Measurements from ENCODE around the gene KRTAP4-6. TPM values are rescaled to one million over a fixed set of nuclear protein-coding genes. Genes with fewer than 3 reads are reported as not detected.

Gene KRTAP4-6
- total RNA-seq, 8 experiments from 2014 or later = 0.17 to 0.47 TPM; not detected in 6

Other genes with a start within 250 kb of the KRTAP4-6 start
- gene KRT23, start 202.9 kb downstream of the KRTAP4-6 start, total RNA-seq = 1 to 10 TPM in 1 of 8 experiments, under 1 TPM in 2, not detected in 5; 0.36 to 1.2 (median 0.66) TPM
- gene KRT39, start 173.6 kb downstream of the KRTAP4-6 start, total RNA-seq = under 1 TPM in 1 of 8 experiments, not detected in 7; 0.59 TPM
- gene KRT40, start 156.2 kb downstream of the KRTAP4-6 start, total RNA-seq = under 1 TPM in 1 of 8 experiments, not detected in 7; 0.19 TPM
- under 1 TPM in 2 of 8 experiments, not detected in 6; 0.33 to 0.47 TPM for gene KRTAP3-3, start 146.4 kb downstream of the KRTAP4-6 start, total RNA-seq
- gene KRTAP3-2, start 140.6 kb downstream of the KRTAP4-6 start, total RNA-seq = 1 to 10 TPM in 1 of 8 experiments, under 1 TPM in 1, not detected in 6; 0.47 to 1.0 TPM
- not detected for gene KRTAP3-1, start 131.4 kb downstream of the KRTAP4-6 start, total RNA-seq
- not detected for gene KRTAP1-5, start 113.3 kb downstream of the KRTAP4-6 start, total RNA-seq
- gene KRTAP1-4, start 110.3 kb downstream of the KRTAP4-6 start, total RNA-seq = not detected
- gene KRTAP1-3, start 105.7 kb downstream of the KRTAP4-6 start, total RNA-seq = under 1 TPM in 4 of 8 experiments, not detected in 4; 0.25 to 0.56 (median 0.46) TPM
- not detected for gene KRTAP1-1, start 99.1 kb downstream of the KRTAP4-6 start, total RNA-seq
- gene KRTAP2-1, start 93.2 kb downstream of the KRTAP4-6 start, total RNA-seq = under 1 TPM in 1 of 8 experiments, not detected in 7; 0.71 TPM
- gene KRTAP2-2, start 85.3 kb downstream of the KRTAP4-6 start, total RNA-seq = not detected
- under 1 TPM in 1 of 8 experiments, not detected in 7; 0.33 TPM for gene KRTAP2-3, start 80.4 kb downstream of the KRTAP4-6 start, total RNA-seq
- not detected for gene KRTAP2-4, start 74.7 kb downstream of the KRTAP4-6 start, total RNA-seq
- under 1 TPM in 1 of 8 experiments, not detected in 7; 0.52 TPM for gene KRTAP4-7, start 56.4 kb downstream of the KRTAP4-6 start, total RNA-seq
- under 1 TPM in 2 of 8 experiments, not detected in 6; 0.25 to 0.33 TPM for gene KRTAP4-8, start 42.4 kb downstream of the KRTAP4-6 start, total RNA-seq
- under 1 TPM in 1 of 8 experiments, not detected in 7; 0.47 TPM for gene KRTAP4-16, start 38.3 kb downstream of the KRTAP4-6 start, total RNA-seq
- under 1 TPM in 3 of 8 experiments, not detected in 5; 0.33 to 0.41 (median 0.38) TPM for gene KRTAP4-9, start 35.2 kb downstream of the KRTAP4-6 start, total RNA-seq
- gene KRTAP4-11, start 22.2 kb downstream of the KRTAP4-6 start, total RNA-seq = under 1 TPM in 2 of 8 experiments, not detected in 6; 0.18 to 0.38 TPM
- under 1 TPM in 2 of 8 experiments, not detected in 6; 0.38 to 0.41 TPM for gene KRTAP4-12, start 16.4 kb downstream of the KRTAP4-6 start, total RNA-seq
- gene KRTAP4-5, start 9.3 kb upstream of the KRTAP4-6 start, total RNA-seq = not detected
- under 1 TPM in 1 of 8 experiments, not detected in 7; 0.18 TPM for gene KRTAP4-4, start 20.2 kb upstream of the KRTAP4-6 start, total RNA-seq
- not detected for gene KRTAP4-3, start 27.7 kb upstream of the KRTAP4-6 start, total RNA-seq
- not detected for gene KRTAP4-2, start 37.7 kb upstream of the KRTAP4-6 start, total RNA-seq
- not detected for gene KRTAP4-1, start 44.4 kb upstream of the KRTAP4-6 start, total RNA-seq
- gene KRTAP9-1, start 49.3 kb upstream of the KRTAP4-6 start, total RNA-seq = not detected
- under 1 TPM in 1 of 8 experiments, not detected in 7; 0.85 TPM for gene KRTAP9-2, start 86.1 kb upstream of the KRTAP4-6 start, total RNA-seq
- under 1 TPM in 1 of 8 experiments, not detected in 7; 0.21 TPM for gene KRTAP9-3, start 91.9 kb upstream of the KRTAP4-6 start, total RNA-seq
- gene KRTAP9-8, start 97.5 kb upstream of the KRTAP4-6 start, total RNA-seq = not detected
- not detected for gene KRTAP9-4, start 109.1 kb upstream of the KRTAP4-6 start, total RNA-seq
- gene KRTAP9-9, start 114.8 kb upstream of the KRTAP4-6 start, total RNA-seq = under 1 TPM in 1 of 8 experiments, not detected in 7; 0.28 TPM
- gene KRTAP9-6, start 124.8 kb upstream of the KRTAP4-6 start, total RNA-seq = not detected
- under 1 TPM in 1 of 8 experiments, not detected in 7; 0.45 TPM for gene KRTAP9-7, start 135.2 kb upstream of the KRTAP4-6 start, total RNA-seq
- under 1 TPM in 1 of 8 experiments, not detected in 7; 0.57 TPM for gene KRTAP29-1, start 162.3 kb upstream of the KRTAP4-6 start, total RNA-seq
- gene KRTAP16-1, start 168.8 kb upstream of the KRTAP4-6 start, total RNA-seq = under 1 TPM in 4 of 8 experiments, not detected in 4; 0.17 to 1.00 (median 0.27) TPM
- gene KRTAP17-1, start 175.2 kb upstream of the KRTAP4-6 start, total RNA-seq = under 1 TPM in 1 of 8 experiments, not detected in 7; 0.57 TPM
- not detected for gene KRT33A, start 210.3 kb upstream of the KRTAP4-6 start, total RNA-seq
- gene KRT33B, start 229.3 kb upstream of the KRTAP4-6 start, total RNA-seq = under 1 TPM in 1 of 8 experiments, not detected in 7; 0.13 TPM
- gene KRT34, start 241.8 kb upstream of the KRTAP4-6 start, total RNA-seq = under 1 TPM in 2 of 8 experiments, not detected in 6; 0.14 TPM